GM12874 (cell line): ENCODE data around the gene SMOC1.

ENCODE experiments used
- TF ChIP-seq, protein P1 (sequence below): IDR thresholded peaks from 2 replicates; pipeline ENCODE4 v1.5.1; 2011; ENCODE audit warnings: low read depth, mild to moderate bottlenecking, control low read depth, low read length, moderate library complexity; ENCODE audit not compliant: insufficient read depth

SMOC1 gene

DNA sequence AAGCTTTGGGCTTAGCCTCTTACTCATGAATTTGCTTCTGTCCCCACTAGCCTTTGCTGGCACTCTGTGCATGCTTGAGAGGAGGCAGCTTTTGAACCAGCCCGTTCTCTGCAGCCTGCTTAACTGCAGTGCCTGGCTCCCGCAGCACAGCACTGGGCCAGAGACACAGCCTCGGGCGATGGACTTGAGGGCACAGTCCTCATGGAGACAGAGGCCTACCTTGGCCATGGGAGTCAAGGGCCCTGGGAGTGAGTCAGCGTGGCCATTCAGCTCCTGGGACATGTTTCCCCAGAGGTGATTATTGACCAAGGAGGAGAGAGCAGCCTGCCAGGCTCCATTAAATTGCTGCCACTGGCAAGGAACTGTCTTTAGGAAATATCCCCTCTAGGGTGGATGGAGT, 93.5 kb downstream of the SMOC1 start:
- TF ChIP-seq, protein P1, sequence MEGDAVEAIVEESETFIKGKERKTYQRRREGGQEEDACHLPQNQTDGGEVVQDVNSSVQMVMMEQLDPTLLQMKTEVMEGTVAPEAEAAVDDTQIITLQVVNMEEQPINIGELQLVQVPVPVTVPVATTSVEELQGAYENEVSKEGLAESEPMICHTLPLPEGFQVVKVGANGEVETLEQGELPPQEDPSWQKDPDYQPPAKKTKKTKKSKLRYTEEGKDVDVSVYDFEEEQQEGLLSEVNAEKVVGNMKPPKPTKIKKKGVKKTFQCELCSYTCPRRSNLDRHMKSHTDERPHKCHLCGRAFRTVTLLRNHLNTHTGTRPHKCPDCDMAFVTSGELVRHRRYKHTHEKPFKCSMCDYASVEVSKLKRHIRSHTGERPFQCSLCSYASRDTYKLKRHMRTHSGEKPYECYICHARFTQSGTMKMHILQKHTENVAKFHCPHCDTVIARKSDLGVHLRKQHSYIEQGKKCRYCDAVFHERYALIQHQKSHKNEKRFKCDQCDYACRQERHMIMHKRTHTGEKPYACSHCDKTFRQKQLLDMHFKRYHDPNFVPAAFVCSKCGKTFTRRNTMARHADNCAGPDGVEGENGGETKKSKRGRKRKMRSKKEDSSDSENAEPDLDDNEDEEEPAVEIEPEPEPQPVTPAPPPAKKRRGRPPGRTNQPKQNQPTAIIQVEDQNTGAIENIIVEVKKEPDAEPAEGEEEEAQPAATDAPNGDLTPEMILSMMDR: no peak

DNA sequence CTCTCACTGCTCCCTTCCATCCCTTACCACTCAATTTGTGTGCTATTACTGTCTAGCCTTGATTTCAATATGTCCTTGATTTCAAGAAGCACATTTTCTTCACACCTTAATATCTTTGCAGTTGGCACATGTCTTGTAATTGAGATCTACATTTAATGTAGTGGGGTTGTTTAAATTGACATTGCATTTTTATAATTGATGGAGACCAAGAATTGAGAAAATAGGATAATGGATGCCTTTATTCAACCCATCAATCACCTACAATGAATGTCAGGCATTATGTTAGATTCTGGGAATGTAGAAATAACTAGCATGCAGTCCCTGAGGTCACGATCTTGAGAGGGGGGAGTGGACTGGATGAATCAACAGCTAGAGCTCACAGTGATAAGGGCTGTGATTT, 94.6 kb downstream of the SMOC1 start:
- TF ChIP-seq, protein P1: no peak

DNA sequence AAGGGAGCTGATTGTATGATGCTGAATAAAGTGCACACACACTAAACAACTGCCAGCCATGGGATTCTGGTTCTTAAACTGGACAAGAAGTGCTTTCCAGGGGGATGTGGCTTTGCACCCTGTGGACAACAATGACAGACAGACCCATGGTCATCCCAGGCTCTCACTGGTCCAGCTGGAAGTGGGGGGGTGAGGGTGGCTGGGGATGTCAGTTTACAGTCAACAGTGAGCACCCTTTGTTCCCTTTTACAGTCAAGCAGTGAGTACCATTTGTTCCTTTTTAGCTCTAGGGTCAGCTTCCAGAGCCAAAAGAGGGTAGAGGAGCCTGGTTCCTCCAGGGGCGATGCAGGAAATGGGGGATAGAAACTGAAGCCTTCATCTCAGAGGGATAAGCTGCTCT, 100.7 kb downstream of the SMOC1 start:
- TF ChIP-seq, protein P1: no peak

DNA sequence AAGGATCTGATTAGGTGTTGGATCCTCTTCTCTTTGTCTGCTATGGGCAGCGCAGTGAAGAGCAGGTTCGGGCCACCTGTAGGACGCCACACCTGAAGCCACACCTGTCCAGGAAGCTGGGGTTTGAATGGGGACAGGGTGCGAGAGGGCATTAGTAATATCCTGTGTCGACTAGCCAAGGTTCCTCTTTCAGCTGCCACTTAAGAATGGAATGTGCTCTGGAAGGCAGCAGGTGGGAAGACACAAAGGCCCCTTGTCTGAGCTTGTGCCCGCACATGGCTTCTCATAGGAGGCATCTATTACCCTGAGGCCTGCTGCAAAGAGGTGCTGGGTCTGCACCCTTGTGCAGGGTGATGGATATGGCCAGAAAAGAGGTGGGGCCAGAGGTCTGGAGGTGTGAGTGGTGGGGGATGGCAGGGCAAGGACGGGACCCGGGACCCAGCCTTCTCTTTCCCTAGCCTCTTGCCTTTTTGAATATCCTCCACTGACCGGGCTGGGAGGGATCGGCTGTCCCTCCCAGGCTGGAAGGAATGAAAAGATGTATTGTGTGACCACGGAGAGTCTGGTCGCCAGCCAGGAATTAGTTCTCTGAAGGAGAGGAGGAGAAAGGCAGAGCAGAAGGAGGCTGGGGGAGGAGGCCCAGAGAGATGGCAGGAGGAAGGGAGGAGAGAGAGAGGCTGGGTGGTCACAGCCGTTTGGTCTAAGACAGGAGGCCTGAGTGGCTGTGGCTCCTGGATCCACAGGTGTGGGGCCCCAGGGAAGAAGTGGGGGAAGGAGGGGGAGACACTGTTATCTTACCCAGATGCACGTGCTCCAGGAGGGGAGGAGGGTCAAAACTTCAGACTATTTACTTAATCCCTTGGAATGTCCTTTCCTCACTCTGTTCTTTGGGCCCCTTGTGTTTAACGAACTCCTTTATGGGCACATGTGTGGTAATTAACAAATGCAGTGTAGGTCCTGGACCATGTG, 101.5 kb downstream of the SMOC1 start:
- TF ChIP-seq, protein P1: no peak

DNA sequence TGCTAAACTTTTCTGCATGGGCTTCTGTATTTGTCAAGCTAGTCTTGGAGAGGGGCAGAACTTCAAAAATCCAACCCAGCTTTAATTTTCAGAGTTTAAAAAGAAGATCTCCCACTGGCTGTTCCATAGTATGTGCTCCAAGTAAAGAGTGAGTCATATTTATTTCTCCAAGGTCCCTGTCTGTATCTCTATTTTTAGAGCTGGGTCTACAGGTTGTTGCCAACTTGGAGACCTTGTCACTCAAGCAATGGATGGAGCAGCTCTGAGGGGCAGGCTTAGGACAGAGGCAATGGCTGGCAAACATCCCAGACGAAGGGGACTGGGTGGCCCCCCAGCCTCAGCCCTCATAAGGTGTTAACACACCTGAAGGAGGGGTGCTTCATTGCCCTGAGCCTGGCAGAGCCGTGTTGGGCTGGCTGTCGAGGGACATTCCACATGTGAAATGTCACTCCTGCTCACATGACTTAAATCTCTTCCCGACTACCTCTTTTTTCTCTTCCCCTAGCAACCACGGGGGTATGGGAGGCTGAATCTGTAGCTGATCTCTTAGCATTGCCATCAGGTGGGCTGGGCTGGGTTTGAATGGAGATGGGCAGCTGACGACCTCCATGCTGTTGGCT, 103.1 kb downstream of the SMOC1 start:
- TF ChIP-seq, protein P1: no peak

DNA sequence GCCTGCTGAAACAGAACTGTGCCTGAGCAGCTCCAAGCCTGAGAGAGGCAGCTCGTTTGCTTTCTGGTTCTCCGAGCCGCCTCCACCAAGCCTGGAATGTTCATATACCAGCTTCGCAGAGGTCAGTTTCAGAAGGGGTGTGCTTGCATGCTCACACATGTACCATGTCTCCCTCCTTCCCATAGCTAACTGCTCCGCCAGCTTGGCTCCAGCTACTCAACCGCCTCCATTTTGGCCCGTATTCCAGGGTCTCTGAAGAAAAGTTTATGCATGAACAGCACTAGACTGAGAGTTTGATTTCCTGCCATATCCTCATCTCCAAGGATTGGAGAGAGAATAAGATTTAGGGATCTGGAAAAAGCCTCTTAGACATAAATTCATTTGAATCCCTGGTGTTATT, 103.7 kb downstream of the SMOC1 start:
- TF ChIP-seq, protein P1: no peak

DNA sequence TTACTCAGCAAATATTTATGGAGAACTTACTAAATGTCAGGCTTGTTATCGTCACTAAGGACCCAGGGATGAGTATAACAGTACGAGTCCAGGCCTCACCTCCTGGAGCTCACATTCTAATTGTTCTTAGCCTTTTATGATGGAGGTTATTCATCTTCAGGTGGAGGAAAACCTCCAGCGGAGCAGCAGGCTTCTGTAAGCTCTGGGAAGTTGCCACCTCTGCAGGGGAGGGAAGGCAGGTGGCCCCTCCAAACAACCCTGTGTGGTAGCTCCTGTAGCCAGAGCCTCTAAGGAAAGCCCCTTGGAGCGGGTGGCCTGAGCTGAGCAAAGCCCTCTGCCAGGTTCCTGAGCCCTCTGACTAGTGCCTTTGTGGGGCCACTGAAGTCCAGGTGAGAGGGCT, 104.1 kb downstream of the SMOC1 start:
- TF ChIP-seq, protein P1: no peak
